K562 (cell line): ENCODE results near the gene OOSP3.
A peak's percentile ranks its signal among the peaks of the same experiment; 100 is the strongest.

ENCODE experiments used
- CREB1 ChIP-seq, 2 experiments: sonication (generic) in 1 of 2; formaldehyde crosslinking in 1 of 2; IDR thresholded peaks; 2 replicates each; pipeline versions ENCODE4 v1.6.1 to v1.8.0; 2012 to 2022; ENCODE audit warnings: inconsistent platforms in 1 of 2, mild to moderate bottlenecking in 1 of 2, missing genetic modification reagents in 1 of 2, moderate library complexity in 1 of 2
- CTCF ChIP-seq, 3 experiments: IDR thresholded peaks in 2 of 3; conservative IDR thresholded peaks in 1 of 3; 2 replicates each; pipeline ENCODE4 v1.5.1; 2011 to 2012; ENCODE audit warnings: low read length in 3 of 3, mild to moderate bottlenecking in 3 of 3, control low read depth in 2 of 3, improper control_type of control experiment in 1 of 3, inconsistent platforms in 1 of 3, low read depth in 1 of 3, mixed read lengths in 1 of 3, moderate library complexity in 1 of 3; ENCODE audit not compliant: insufficient read depth in 2 of 3
- POLR2A ChIP-seq: fragments of 450-650 bp; conservative IDR thresholded peaks from 2 replicates; pipeline ENCODE4 v1.6.1; 2016
- SFPQ ChIP-seq: fragments of 200-400 bp; formaldehyde crosslinking; IDR thresholded peaks from 2 replicates; pipeline ENCODE4 v1.6.1; 2017; ENCODE audit warnings: mild to moderate bottlenecking, low read depth, low read length, moderate library complexity
- TEAD2 ChIP-seq: fragments of 450-650 bp; IDR thresholded peaks from 2 replicates; pipeline ENCODE4 v1.6.1; 2016; ENCODE audit warnings: missing genetic modification characterization, control low read depth, missing compliant biosample characterization

- TF ChIP-seq POLR2A, result no peak; the same call in 1 of the 2 replicates
- no peak for TF ChIP-seq CTCF (IDR thresholded peaks at IDR 0.05 in 2 of 3, conservative IDR thresholded peaks at IDR 0.05 in 1 of 3; ENCODE audit: insufficient read depth in 2 of 3, low read depth in 1 of 3, low read length in 3 of 3)
- no peak for TF ChIP-seq SFPQ
- peak; percentile 79; the same call in 1 of the 2 replicates for TF ChIP-seq TEAD2 (tag)
- no peak; the same call in 1 of the 2 replicates for TF ChIP-seq CREB1 (IDR thresholded peaks at IDR 0.05)
- no peak for TF ChIP-seq CREB1 (CRISPR knock-in tag; IDR thresholded peaks at IDR 0.05)
These were observed 20.8 kb upstream of the OOSP3 start for GRCh38 chr11:59857439-59858434.
